NCI-H748 (cell line): ENCODE measurements around the gene IL17RE.
A peak's percentile ranks its signal among the peaks of the same experiment; 100 is the strongest.
"Not testable (repeated sequence)": the region's sequence is repeated elsewhere in the genome, so short reads cannot be mapped to it uniquely, and the experiment has no call there.

ENCODE experiments used
- DNase-seq: peaks from one replicate; lab custom pipeline; 2025; ENCODE audit not compliant: unreplicated experiment; lab: John Stamatoyannopoulos, UW

Gene IL17RE

DNA sequence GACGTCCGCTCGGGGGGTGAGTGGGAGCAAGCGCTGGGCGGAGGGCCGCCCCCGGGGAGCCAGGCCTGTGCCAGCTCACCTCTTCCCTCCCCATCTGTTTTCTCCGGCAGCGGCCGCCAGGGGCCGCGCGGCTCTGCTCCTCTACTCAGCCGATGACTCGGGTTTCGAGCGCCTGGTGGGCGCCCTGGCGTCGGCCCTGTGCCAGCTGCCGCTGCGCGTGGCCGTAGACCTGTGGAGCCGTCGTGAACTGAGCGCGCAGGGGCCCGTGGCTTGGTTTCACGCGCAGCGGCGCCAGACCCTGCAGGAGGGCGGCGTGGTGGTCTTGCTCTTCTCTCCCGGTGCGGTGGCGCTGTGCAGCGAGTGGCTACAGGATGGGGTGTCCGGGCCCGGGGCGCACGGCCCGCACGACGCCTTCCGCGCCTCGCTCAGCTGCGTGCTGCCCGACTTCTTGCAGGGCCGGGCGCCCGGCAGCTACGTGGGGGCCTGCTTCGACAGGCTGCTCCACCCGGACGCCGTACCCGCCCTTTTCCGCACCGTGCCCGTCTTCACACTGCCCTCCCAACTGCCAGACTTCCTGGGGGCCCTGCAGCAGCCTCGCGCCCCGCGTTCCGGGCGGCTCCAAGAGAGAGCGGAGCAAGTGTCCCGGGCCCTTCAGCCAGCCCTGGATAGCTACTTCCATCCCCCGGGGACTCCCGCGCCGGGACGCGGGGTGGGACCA is 30.4 kb downstream of the IL17RE start:
- peak; percentile 81 for DNase-seq

DNA sequence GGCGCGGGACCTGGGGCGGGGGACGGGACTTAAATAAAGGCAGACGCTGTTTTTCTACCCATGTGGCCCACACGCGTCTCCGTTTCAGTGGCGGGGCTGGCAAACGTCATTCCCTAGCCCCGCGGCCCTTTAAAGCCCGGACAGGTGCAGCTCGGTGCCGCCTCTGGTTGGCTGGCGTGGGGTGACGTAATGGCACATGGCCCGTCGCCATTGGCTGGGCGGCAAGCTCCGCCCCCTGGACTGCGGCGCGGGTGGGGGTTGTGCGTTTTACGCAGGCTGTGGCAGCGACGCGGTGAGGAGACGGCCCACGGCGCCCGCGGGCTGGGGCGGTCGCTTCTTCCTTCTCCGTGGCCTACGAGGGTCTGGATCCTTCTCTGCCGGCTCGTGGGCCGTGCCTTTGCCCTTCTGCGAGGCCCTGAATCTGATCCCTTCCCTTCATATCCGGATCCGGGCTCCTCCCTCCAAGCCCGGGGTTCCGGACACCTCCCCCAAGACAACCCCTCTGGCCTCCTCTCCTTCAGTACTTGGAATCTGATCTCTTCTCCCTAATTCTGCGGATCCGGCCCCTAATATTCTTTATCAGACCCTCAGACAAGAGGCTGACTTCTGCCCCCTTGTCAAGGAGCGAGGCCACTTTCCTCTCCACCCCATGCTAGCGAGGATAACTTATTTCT is 31.1 kb downstream of the IL17RE start, which contains the start of gene CRELD1:
Gene CRELD1, plus strand, starts transcription at position 274 of the 674 bp plus-strand sequence. CDS start 605 bp downstream, outside the sequence.
- peak; percentile 94 for DNase-seq

DNA sequence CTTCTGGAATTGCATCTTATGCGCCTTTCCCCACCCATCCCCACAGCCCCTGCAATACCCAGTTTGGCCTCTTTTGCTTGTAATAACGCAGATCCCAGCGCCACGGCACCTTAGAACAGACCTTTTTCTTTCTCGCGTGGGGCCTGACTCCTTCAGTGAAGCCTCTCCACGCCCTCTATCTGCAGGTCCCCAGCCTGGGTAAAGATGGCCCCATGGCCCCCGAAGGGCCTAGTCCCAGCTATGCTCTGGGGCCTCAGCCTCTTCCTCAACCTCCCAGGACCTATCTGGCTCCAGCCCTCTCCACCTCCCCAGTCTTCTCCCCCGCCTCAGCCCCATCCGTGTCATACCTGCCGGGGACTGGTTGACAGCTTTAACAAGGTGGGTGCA is 31.6 kb downstream of the IL17RE start:
- DNase-seq = peak; percentile 43

DNA sequence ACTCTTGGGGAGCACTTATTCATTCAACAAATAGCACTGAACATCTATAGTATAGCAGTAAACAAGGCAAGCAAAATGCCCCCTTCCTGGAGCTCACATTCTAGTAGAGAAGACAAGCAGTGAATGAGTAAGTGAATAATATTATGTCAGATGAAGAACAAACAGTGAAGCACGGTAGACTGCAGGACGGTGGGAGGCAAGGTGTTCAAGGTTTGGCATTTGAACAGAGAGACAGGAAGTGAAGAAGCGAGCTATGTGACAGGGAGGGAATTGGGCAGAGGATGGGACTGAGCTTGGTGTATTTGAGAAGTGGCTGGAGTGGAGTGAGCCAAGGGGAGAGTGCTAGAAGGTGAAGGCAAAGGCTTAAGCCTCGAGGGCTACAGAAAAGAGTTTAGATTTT is 32.3 kb downstream of the IL17RE start:
- no peak for DNase-seq

DNA sequence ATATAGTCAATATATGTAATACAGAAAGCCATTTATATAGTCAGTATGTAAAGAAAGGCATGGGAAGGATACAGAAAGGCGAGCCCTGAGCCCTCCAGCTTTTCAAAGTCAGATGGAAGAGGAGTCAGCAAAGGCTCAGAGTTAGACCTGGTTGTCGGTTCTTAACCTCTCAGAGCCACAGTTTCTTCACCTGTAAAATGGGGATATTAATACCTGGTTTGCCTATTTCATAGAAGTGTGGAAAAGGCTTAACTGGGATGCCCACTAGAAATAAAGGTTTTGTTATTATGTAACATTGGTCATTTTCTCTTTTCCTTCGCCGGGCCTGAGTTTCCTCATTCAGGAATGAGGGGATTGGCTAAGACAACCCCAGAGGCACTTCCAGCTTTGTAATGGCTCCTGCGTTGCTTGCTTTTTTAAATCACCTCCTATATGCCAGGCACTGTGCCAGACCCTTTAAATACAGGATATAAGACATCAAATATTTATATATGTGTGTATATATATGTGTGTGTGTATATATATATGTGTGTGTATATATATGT is 33.4 kb downstream of the IL17RE start:
- no peak for DNase-seq

DNA sequence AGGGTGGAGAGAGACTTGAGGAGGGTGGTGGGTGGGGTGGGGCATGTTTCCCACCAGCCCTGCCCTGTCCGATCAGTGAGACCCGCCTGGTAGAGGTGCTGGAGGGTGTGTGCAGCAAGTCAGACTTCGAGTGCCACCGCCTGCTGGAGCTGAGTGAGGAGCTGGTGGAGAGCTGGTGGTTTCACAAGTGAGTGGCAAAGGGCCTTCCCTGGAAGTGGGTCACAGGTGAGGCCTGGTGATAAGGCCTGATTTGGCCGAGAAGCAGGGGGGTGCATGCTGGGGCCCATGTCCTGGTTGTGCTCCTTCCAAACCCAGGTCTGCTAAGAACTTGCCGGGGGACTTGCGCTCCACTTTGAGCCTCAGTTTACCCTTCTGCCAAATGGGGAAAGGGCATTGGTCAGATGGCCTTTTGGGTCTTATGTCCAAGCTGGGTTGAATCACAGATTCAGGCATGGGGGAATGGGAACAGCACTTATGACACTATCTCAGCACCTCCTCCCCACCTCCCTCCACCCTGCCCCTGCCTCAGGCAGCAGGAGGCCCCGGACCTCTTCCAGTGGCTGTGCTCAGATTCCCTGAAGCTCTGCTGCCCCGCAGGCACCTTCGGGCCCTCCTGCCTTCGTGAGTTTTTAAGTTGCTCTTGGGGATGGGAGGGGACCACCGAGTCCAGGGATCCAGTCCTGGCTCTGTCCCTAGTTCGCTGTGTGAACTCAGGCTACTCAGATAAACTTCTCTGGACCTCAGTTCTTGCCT is 35.0 kb downstream of the IL17RE start:
- DNase-seq = no peak

DNA sequence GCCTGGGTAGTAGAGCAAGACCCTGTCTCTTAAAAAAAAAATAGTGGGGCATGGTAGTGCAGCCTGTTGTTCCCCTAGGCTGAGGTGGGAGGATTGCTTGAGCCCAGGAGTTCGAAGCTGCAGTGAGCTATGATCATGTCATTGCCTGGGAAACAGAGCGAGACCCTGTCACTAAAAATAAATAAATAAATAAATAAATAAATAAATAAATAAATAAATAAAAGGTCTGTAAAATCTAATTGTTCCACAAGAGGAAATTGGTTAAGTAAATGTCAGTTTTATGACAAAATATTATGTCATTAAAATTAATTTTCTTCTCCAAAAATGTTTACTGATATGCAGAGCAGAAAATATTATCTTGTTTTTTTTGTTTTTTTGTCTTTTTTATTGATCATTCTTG is 36.3 kb downstream of the IL17RE start:
- no peak for DNase-seq

DNA sequence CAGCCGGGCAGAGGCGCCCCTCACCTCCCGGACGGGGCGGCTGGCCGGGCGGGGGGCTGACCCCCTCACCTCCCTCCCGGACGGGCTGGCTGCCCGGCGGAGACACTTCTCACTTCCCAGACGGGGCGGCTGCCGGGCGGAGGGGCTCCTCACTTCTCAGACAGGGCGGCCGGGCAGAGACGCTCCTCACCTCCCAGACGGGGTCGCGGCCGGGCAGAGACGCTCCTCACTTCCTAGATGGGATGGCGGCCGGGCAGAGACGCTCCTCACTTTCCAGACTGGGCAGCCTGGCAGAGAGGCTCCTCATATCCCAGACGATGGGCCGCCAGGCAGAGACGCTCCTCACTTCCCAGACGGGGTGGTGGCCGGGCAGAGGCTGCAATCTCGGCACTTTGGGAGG is 37.3 kb downstream of the IL17RE start:
- not testable (repeated sequence) for DNase-seq

DNA sequence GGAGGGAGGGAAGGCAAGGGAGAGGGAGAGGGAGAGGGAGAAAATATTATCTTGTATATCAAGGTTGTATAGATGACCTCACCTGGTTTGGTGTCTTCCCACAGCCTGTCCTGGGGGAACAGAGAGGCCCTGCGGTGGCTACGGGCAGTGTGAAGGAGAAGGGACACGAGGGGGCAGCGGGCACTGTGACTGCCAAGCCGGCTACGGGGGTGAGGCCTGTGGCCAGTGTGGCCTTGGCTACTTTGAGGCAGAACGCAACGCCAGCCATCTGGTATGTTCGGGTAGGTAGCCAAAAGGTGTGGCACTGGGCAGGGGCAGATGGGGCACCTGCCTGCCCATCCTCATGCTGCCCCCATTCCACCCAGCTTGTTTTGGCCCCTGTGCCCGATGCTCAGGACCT is 38.1 kb downstream of the IL17RE start:
- DNase-seq = no peak

DNA sequence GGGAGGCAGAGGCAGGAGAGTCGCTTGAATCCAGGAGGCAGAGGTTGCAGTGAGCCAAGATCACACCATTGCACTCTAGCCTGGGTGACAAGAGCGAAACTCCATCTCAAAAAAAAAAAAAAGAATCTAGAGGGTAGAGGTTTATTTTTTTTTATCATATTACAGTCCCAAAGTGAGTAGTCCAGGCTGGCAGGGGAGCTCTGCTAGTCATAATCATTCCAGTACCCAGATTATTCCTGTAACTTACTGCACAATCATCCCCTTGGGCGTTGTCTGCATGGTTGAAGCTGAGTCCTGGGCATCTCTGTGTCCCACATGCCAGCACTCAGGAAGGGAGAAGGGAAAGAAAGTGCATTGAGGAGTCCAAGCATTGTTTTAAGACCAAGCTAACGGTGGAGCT is 39.5 kb downstream of the IL17RE start:
- DNase-seq = no peak

DNA sequence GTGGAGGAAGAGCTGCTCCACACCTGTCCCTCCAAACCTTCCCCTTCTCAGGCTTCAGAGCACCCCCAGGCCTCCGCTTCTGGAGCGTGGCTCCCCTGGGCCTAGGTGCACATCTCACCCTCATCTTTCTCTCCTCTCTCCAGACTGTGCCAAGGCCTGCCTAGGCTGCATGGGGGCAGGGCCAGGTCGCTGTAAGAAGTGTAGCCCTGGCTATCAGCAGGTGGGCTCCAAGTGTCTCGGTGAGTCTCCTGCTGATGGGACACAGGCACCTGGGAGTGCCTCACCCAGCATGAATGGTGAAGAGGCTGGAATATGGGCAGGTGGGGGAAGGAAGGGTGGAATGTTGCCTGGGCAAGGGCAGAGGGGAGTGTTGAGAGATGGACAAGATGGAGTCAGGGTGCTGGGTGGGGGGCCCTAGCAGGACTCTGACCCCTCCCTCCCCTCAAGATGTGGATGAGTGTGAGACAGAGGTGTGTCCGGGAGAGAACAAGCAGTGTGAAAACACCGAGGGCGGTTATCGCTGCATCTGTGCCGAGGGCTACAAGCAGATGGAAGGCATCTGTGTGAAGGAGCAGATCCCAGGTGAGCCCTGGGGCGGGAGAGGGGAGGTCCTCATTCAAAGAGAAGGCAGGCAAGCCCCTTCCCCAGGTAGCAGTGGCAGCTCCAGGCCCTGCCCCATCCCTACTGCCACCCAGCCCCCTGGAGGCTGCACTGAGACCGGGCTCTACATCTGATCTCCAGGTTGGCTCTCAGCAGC is 40.5 kb downstream of the IL17RE start:
- DNase-seq = no peak

DNA sequence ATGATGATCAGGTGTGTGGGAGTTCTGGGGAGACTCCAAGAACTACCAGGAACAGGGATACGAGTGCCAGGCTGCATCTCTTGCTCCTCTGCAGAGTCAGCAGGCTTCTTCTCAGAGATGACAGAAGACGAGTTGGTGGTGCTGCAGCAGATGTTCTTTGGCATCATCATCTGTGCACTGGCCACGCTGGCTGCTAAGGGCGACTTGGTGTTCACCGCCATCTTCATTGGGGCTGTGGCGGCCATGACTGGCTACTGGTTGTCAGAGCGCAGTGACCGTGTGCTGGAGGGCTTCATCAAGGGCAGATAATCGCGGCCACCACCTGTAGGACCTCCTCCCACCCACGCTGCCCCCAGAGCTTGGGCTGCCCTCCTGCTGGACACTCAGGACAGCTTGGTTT is 41.6 kb downstream of the IL17RE start:
- DNase-seq = no peak

DNA sequence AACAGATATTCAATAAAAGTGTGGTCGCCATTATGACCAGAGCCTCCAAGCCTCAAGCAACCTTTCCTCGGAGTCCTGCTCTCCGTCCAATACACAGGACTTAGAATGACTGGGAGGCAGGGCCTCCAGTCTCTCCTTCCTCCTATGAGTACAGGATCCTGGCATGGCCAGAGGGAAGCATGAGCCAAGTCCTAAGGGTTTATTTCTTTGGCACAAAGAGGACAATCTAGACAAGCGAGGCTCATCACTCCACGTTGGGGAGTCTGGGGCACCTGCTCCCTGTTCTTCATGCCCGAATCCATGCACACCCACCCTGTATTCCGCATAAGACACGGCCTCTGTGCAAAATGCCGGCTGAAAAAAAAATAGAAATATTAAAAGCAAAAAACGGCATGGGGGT is 42.7 kb downstream of the IL17RE start:
- no peak for DNase-seq

DNA sequence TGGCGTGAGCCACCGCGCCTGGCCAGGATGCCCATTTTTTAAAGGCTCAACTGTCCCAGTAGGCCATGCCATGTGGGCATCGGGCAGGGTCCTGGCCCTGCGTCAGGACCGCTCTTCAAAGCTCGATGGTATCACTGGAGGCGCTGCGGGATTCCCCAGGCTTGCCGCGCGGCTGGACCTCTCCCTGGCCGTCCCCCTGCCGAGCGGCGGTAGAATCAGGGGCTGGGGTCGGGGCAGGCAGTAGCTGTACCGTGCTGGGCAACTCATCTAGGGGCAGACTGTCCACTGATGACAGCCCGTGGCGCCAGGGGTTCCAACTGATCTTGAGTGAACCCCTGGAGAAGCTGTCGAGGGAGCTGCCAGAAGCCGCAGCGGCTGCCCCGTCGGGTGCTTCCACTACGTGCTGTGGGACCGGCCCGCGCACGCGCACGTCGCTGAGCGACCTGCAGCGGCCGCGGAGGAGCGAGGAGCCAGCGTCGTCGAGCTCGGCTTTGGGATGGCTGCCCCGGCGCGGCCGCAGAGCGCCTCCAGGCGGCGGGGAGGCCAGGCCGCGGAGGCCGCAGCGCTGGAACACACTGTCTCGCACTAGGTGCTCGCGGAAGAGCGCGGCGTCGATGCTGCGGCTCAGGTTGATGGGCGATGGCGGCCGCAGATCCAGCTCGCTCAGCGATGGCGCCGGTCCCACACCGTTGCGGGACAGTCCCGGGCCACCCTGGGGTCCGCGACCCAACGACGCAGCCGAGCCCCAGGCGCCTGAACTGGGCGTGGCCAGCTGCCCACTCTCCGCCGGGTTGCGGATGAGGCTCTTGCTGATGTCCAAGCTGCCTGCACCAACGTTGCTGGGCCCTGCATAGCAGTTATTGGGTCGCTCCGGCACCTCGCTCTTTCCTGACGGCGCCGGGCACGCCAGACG is 43.7 kb downstream of the IL17RE start:
- DNase-seq = peak; percentile 90

DNA sequence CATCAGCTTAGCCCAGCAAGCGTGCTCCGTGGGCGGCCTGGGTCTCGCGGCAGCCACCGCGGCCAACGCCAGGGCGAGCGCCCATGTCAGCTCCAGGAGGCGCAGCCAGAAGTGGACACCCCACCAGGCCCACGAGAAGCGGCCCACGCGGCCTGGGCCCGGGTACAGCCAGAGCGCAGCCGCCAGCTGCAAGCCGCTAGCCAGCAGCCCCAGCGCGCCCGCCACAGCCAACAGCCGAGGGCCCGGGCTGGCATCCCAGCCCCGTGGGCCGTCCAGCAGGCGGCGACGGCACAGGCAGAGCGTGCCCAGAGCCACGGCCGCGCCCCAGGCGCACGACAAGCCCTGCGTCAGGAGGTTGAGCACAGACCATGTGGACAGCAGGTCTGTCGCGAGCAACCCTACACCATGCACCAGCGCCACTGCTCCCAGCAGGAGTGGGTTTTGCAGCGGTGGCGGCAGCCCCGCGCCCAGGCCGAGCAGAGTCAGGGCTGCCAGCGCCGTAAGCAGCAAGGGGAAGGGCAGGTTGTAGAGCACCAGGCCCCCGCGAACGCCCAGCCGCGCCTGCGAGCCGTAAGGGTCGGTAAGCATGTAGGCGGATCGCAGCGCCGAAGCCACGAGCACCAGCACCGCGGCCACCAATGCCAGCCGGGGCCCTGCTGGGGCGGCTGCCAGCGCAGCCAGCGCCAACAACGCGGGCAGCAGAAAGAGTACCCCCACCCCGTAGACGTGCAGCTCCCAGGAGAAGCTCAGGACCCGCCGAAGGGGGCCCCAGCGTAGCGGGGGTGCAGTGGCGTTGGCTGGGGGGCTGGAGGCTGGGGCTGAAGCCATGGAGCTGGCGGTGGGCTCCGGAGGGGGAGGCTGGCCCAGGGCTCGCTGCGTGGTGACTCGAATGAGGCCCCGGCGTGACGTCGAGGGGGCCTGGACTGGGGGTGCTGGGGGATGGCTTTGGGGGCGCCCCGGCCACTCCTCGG is 44.7 kb downstream of the IL17RE start:
- peak; percentile 79 for DNase-seq

DNA sequence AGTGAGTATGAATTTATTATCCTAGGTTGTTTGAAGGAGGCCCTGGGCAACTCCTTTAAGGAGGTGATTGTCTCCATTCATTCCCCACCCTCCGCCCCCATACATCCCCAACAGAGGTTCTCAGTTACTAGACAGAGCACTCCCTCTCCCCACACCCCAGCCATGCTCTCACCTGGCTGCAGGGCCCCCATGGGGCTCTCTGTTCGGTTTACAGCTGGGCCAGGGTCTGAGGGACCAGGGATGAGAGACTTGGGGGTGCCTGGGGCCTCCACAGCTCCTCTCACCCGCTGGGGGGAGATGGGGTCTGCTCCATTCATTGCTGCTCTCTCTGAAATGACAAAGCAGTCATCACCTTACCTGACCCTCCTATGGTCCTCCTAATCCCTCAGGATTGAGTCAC is 45.9 kb downstream of the IL17RE start:
- DNase-seq = no peak

DNA sequence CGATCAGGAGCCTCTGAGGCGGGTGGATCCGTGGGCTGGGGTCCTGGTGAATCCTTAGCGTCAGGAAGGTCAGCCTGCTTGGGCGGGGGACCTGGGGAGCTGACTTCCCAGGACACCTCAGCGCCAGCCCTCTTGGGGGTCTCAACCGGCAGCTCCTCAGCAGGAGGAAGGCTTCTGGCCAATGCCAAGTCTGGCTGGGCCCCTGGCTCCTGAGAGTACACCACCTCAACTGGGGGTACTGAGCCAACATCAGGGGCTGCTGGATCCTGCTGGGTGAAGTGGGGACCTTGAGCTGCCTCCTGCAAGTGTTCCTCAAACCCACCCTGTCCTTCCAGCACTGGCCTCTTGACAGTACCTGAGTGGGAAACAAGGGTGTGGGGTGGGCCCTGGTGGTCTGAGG is 46.5 kb downstream of the IL17RE start:
- no peak for DNase-seq

DNA sequence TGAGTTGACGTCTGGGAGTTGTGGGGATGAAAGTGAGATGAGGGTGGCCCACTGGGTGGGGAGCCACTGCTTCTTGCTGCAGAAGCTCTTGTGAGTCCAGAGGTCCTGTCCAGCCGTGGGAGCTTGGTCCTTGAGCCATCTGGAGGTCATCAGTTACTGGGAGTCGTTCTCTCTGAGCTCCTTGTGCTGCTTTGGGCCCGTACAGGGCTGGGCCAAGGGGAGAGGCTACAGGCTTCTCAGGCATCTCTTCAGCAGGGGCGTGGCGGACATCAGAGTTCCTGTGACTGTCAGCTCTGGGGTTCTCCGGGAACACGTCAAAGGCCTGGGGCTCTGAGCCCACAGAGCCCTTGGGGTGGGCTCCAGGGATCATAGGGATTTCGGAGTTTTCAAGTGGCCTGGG is 47.0 kb downstream of the IL17RE start:
- no peak for DNase-seq

DNA sequence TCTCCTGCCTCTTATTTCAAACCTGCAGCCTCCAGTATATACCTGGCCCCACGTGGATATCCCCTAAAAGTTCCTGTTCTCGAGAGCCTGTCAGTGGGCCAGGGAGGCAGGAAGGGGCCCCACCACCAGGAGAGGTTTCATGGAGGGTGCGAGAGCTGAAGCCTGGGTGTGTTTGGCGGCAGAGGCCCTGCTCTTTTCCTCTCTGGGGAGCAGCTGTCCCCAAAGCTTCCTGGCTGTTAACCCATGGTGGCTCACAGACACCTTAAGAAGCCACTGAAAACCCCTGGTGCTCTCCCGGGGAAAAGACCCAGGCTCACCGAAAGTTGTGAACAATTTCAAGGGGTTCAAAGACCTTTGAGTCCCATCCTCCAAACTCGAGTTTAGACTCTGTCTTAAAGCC is 48.5 kb downstream of the IL17RE start:
- no peak for DNase-seq
